Lower leg skin (tissue), 4 donors: Measurements from ENCODE around the gene ANKRD1. TPM values are rescaled to one million over a fixed set of nuclear protein-coding genes. Genes with fewer than 3 reads are reported as not detected.

Experiments
- DNase-seq, 2 donors: peaks; one replicate each; pipeline ENCODE4 v3.0.0-alpha.2; 2019; ENCODE audit warnings: low spot score in 2 of 2
- H3K4me3 ChIP-seq: fragments of 200-600 bp; sonication (generic); 2 replicates; pipeline ENCODE4 v1.5.1; 2017; ENCODE audit warnings: mild to moderate bottlenecking, low read depth; ENCODE audit not compliant: poor library complexity, severe bottlenecking
- CTCF ChIP-seq, 3 donors: fragments of 450-650 bp; IDR thresholded peaks; one replicate each; pipeline ENCODE4 v1.5.1; 2016; ENCODE audit warnings: antibody characterized with exemption in 3 of 3, mild to moderate bottlenecking in 3 of 3, moderate library complexity in 2 of 3
- POLR2A ChIP-seq, 2 donors: fragments of 450-650 bp; IDR thresholded peaks; one replicate each; pipeline ENCODE4 v1.6.1; 2016 to 2017; ENCODE audit warnings: antibody characterized with exemption in 2 of 2, mild to moderate bottlenecking in 1 of 2, moderate library complexity in 1 of 2
- WGBS, 2 donors: methylation state at CpG; one replicate each; pipeline ENCODE4 v1.1.5; 2018; 5-methylcytosine and 5-hydroxymethylcytosine counted together
- intact Hi-C: fragments of 100-400 bp; cut with DNase I; formaldehyde crosslinking; loops from one replicate; pipeline ENCODE4 v1.15.0; 2023; ENCODE audit warnings: low total_unique reads
- total RNA-seq, 4 donors: library from RNA; depleted of rRNA; stranded (reverse); fragments of >200 nt; gene quantifications; one replicate each; pipeline ENCODE4 v1.1.0, GENCODE V29; 2016

Gene ANKRD1
- not detected for total RNA-seq

GRCh38 chr10:90920986-90921666, at the start of gene ANKRD1:
Gene ANKRD1, minus strand, starts transcription at chr10:90921087. Its CDS starts 60 bp downstream, at chr10:90921027.
- DNase-seq = no peak
- TF ChIP-seq POLR2A (IDR thresholded peaks at IDR 0.05) = no peak
- TF ChIP-seq CTCF (IDR thresholded peaks at IDR 0.05) = no peak
- intact Hi-C loops = no loop called here
- no peak within 1 kb of the TSS for H3K4me3 ChIP-seq
- WGBS, 2 donors = 73 to 75% methylated on average over 5 of the region's 5 CpGs

- TF ChIP-seq CTCF (IDR thresholded peaks at IDR 0.05) (no peak), POLR2A (IDR thresholded peaks at IDR 0.05) (no peak)
- intact Hi-C loops = no loop called here
- no peak for DNase-seq
- no peak overlapping the region for H3K4me3 ChIP-seq
- 83 to 87% methylated on average over 6 of the region's 6 CpGs for WGBS, 2 donors
Measured at GRCh38 chr10:90969947-90970673, 49.2 kb upstream of the ANKRD1 start.

- H3K4me3 ChIP-seq = no peak overlapping the region
- intact Hi-C loops = no loop called here
- DNase-seq = no peak
- 59 to 74% methylated on average over 5 of the region's 5 CpGs for WGBS, 2 donors
- TF ChIP-seq CTCF (IDR thresholded peaks at IDR 0.05) (no peak), POLR2A (IDR thresholded peaks at IDR 0.05) (no peak)
Measured at GRCh38 chr10:90969121-90969534, 48.2 kb upstream of the ANKRD1 start.

- no peak for TF ChIP-seq POLR2A (IDR thresholded peaks at IDR 0.05)
- no peak for TF ChIP-seq CTCF (IDR thresholded peaks at IDR 0.05)
- 28 to 38% methylated on average over 6 of the region's 6 CpGs for WGBS, 2 donors
- intact Hi-C loops = no loop called here
Measured at GRCh38 chr10:90968328-90969081, 47.6 kb upstream of the ANKRD1 start.

GRCh38 chr10:90967865-90968264, 47.0 kb upstream of the ANKRD1 start:
- TF ChIP-seq POLR2A (IDR thresholded peaks at IDR 0.05) (no peak), CTCF (IDR thresholded peaks at IDR 0.05) (no peak)
- no peak overlapping the region for H3K4me3 ChIP-seq
- WGBS, 2 donors = 82 to 89% methylated on average over 3 of the region's 3 CpGs
- DNase-seq = no peak
- intact Hi-C loops = no loop called here

More at GRCh38 chr10:90968328-90969081, 47.6 kb upstream of the ANKRD1 start:
- no peak overlapping the region for H3K4me3 ChIP-seq
- no peak for DNase-seq
